ENCODE data around the gene WTAP. TPM values are rescaled to one million over a fixed set of nuclear protein-coding genes. Genes with fewer than 3 reads are reported as not detected.

WTAP gene
- total and polyA plus RNA-seq, 2 of the 8 experiments (the other 6 are each of a cell fraction or from before 2014, with no cell fraction given), result 32.6 to 120 TPM

GRCh38 chr6:159753081-159753872 lies 26.0 kb downstream of the WTAP start:
- Histone ChIP-seq H3K27ac (ENCODE audit: low read depth, low read length) (no peak overlapping the region), H3K9me3 (ENCODE audit: insufficient read depth in 2 of 2, low read depth in 1 of 2, low read length in 1 of 2) (no peaks in the 10 kb centered on the region), H2BK12ac (ENCODE audit: low read depth, low read length) (no peak overlapping the region), H3K4me3 (ENCODE audit: extremely low read depth in 1 of 4, insufficient read depth in 2 of 4, low read depth in 3 of 4, low read length in 4 of 4) (no peak overlapping the region), H2AK5ac (ENCODE audit: low read depth, low read length) (no peak overlapping the region), H3K27me3 (replicated peaks in 1 of 4; ENCODE audit: control insufficient read depth in 3 of 4, extremely low read depth in 1 of 4, insufficient read depth in 3 of 4, low read length in 3 of 4) (no peaks in the 10 kb centered on the region), H3K36me3 (ENCODE audit: control insufficient read depth in 2 of 4, insufficient read depth in 4 of 4, low read length in 3 of 4) (peaks cover 22 to 88% (median 62%) of the 10 kb centered on the region in 4 experiments), H4K8ac (ENCODE audit: extremely low read depth, insufficient read depth, low read length) (no peak overlapping the region), H3K4ac (replicated peaks; ENCODE audit: insufficient read length, low read depth, low read length) (no peak overlapping the region), H4K91ac (replicated peaks; ENCODE audit: insufficient read length, low read length) (no peak overlapping the region), H4K20me1 (replicated peaks in 1 of 2; ENCODE audit: control insufficient read depth in 1 of 2, insufficient read depth in 2 of 2, low read length in 2 of 2) (peaks cover 4 to 10% of the 10 kb centered on the region in 2 experiments), H3K14ac (ENCODE audit: insufficient read length) (no peak overlapping the region), H2BK120ac (replicated peaks; ENCODE audit: low read depth, low read length) (no peak overlapping the region), H4K5ac (ENCODE audit: insufficient read length, low read depth, low read length) (no peak overlapping the region), H3K79me2 (ENCODE audit: control insufficient read depth in 1 of 2, insufficient read depth in 2 of 2, low read length in 2 of 2) (peaks cover 0 to 7% of the 10 kb centered on the region in 2 experiments; a peak in 2 of 4 replicates), H2BK5ac (ENCODE audit: low read depth, low read length) (no peak overlapping the region), H3K18ac (ENCODE audit: extremely low read depth, low read length) (no peak overlapping the region), H3K79me1 (ENCODE audit: low read depth, low read length) (no peaks in the 10 kb centered on the region; the same call in 1 of the 2 replicates), H3K4me2 (ENCODE audit: insufficient read depth in 1 of 2, low read depth in 2 of 2, low read length in 2 of 2) (no peak overlapping the region), H2AFZ (ENCODE audit: low read length) (no peak overlapping the region), H3K56ac (replicated peaks; ENCODE audit: insufficient read length, low read depth, low read length) (no peak overlapping the region), H3K23ac (ENCODE audit: insufficient read length) (no peak overlapping the region), H3K4me1 (replicated peaks in 1 of 4; ENCODE audit: control insufficient read depth in 3 of 4, insufficient read depth in 4 of 4, low read length in 3 of 4) (no peaks in the 10 kb centered on the region), H3K9ac (replicated peaks in 1 of 4; ENCODE audit: extremely low read depth in 1 of 4, low read depth in 3 of 4, low read length in 3 of 4) (no peak overlapping the region), H2BK15ac (ENCODE audit: low read length) (no peak overlapping the region), H2BK20ac (ENCODE audit: low read length) (no peak overlapping the region), H3K23me2 (ENCODE audit: low read depth, low read length) (no peaks in the 10 kb centered on the region)
- DNase-seq (ENCODE audit: low read depth in 1 of 2, low spot score in 2 of 2) (no peak), FAIRE-seq (no peak)
- no peak for TF ChIP-seq BCL11A (IDR thresholded peaks at IDR 0.05; ENCODE audit: low read depth in 2 of 2, low read length in 2 of 2)
- WGBS, 2 experiments (ENCODE audit: extremely low coverage in 1 of 2, insufficient coverage in 1 of 2, insufficient read length in 1 of 2, insufficient replicate concordance in 2 of 2, low coverage in 1 of 2, low lambda C conversion rate in 2 of 2, missing lambda C conversion rate in 1 of 2), result 89% methylated on average over 6 of the region's 6 CpGs; no CpG with 5 or more reads in 1 of the 2 experiments
- ChIA-PET CTCF (ENCODE audit: partially characterized antibody) (interaction anchor here (0.7 kb wide), 1 partner anchor 666 kb away, joined by 8 read pairs; no protein-coding TSS in a partner anchor), POLR2A (ENCODE audit: partially characterized antibody) (interaction anchor here (0.7 to 2.8 kb wide), 4 partner anchors 8 to 28 kb away, joined by 3 to 10 read pairs (median 3); partner anchors contain the start of gene ACAT2)
